Prostate gland (tissue), 2 donors: ENCODE measurements around the gene VAMP7. TPM values are rescaled to one million over a fixed set of nuclear protein-coding genes. Genes with fewer than 3 reads are reported as not detected.
"Not testable (repeated sequence)": the region's sequence is repeated elsewhere in the genome, so short reads cannot be mapped to it uniquely, and the experiment has no call there.

ENCODE experiments used
- DNase-seq: peaks from one replicate; pipeline ENCODE4 v3.0.0-alpha.2; 2019; ENCODE audit warnings: low spot score
- H3K27ac ChIP-seq, 2 donors: fragments of 200-600 bp; sonication (generic); 2 replicates each; pipeline ENCODE4 v1.5.1; 2017 to 2019
- H3K27me3 ChIP-seq: fragments of 200-600 bp; sonication (generic); replicated peaks from 2 replicates; pipeline ENCODE4 v1.5.1; 2019; ENCODE audit not compliant: insufficient read depth
- H3K36me3 ChIP-seq, 2 donors: fragments of 200-600 bp; sonication (generic); 1 replicate in 1 of 2; 2 replicates in 1 of 2; pipeline versions ENCODE4 v1.5.1 to v1.8.1; 2017 to 2019
- H3K4me1 ChIP-seq: fragments of 200-600 bp; sonication (generic); replicated peaks from 2 replicates; pipeline ENCODE4 v1.5.1; 2019
- H3K4me3 ChIP-seq, 2 donors: fragments of 200-600 bp; sonication (generic); 2 replicates each; pipeline ENCODE4 v1.5.1; 2017 to 2019
- H3K9me3 ChIP-seq: fragments of 200-600 bp; sonication (generic); 2 replicates; pipeline ENCODE4 v1.5.1; 2017
- CTCF ChIP-seq, 4 experiments: fragments of 200-600 bp in 2 of 4; fragments of 450-650 bp in 2 of 4; sonication (generic) in 2 of 4; IDR thresholded peaks; 1 replicate in 3 of 4; 2 replicates in 1 of 4; pipeline ENCODE4 v1.5.1; 2016 to 2019; ENCODE audit warnings: antibody characterized with exemption in 4 of 4, mild to moderate bottlenecking in 2 of 4, moderate library complexity in 2 of 4
- POLR2A ChIP-seq: fragments of 450-650 bp; IDR thresholded peaks from one replicate; pipeline ENCODE4 v1.6.1; 2016; ENCODE audit warnings: antibody characterized with exemption, mild to moderate bottlenecking
- POLR2AphosphoS5 ChIP-seq: sonication (generic); formaldehyde crosslinking; IDR thresholded peaks from one replicate; pipeline ENCODE4 v1.6.1; 2017; ENCODE audit warnings: antibody characterized with exemption
- WGBS: methylation state at CpG from one replicate; pipeline ENCODE4 v1.1.5; 2018; 5-methylcytosine and 5-hydroxymethylcytosine counted together
- intact Hi-C: fragments of 100-400 bp; cut with DNase I; formaldehyde crosslinking; loops from one replicate; pipeline ENCODE4 v1.14.2; 2022
- total RNA-seq, 2 donors: library from RNA; depleted of rRNA; stranded (reverse); fragments of >200 nt; gene quantifications; one replicate each; pipeline ENCODE4 v1.1.0, GENCODE V29; 2016

VAMP7 gene
- total RNA-seq, 2 donors from 2014 or later: 31.6 to 37.5 TPM

- TF ChIP-seq POLR2AphosphoS5 (no peak), POLR2A (no peak), CTCF (IDR thresholded peaks at IDR 0.05) (no peak)
- no peak overlapping the region for H3K27ac ChIP-seq
- no peak for DNase-seq
- 60% methylated on average over 3 of the region's 3 CpGs for WGBS
- no peaks in the 10 kb centered on the region for H3K4me1 ChIP-seq
- no peaks in the 10 kb centered on the region for H3K9me3 ChIP-seq
- no peak overlapping the region for H3K4me3 ChIP-seq
- intact Hi-C loops: no loop called here
- H3K36me3 ChIP-seq: no peaks in the 10 kb centered on the region
- H3K27me3 ChIP-seq: no peaks in the 10 kb centered on the region
Observed at GRCh38 chrX:155967653-155968325, 86.6 kb downstream of the VAMP7 start.

DNA sequence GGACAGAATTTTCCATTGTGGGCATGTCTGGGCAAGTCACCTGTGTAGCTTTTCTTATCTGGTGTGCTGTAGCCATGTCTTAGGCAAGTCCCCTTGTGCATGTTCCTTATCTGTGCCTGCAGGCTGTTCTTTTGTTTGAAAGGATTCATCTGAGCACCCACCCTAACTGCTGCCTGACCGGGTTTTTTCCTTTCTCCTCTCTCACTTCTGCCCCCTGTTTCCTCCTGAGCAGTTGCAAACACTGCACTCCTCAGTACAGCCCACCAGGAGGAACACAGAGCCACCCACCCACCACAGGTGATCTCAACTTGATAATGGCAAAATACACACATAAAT lies 87.1 kb downstream of the VAMP7 start:
- Histone ChIP-seq H3K4me1 (no peaks in the 10 kb centered on the region), H3K27ac (no peak overlapping the region), H3K9me3 (no peaks in the 10 kb centered on the region), H3K4me3 (no peak overlapping the region), H3K36me3 (no peaks in the 10 kb centered on the region), H3K27me3 (no peaks in the 10 kb centered on the region)
- no peak for DNase-seq
- intact Hi-C loops: no loop called here
- TF ChIP-seq POLR2AphosphoS5: no peak
- no peak for TF ChIP-seq CTCF (IDR thresholded peaks at IDR 0.05)
- no peak for TF ChIP-seq POLR2A
- WGBS: 30% methylated on average over 1 of the region's 1 CpG

DNA sequence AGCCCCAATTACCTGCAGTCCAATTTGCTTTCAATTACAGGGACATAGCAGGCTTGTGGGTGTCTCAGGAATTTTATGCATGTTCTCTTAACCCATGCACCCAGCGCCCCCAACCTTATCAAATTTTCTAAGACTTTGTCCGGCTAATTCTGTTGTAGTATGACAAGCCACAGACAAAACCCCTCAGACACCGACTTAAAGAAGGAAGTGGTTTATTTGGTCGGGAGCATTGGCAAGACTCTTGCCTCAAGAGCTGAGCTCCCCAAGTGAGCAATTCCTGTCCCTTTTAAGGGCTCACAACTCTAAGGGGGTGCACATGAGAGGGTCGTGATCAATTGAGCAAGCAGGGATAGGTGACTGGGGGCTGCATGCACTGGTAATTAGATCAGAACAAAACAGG lies 87.6 kb downstream of the VAMP7 start:
- DNase-seq: no peak
- Histone ChIP-seq H3K36me3 (no peaks in the 10 kb centered on the region), H3K9me3 (no peaks in the 10 kb centered on the region), H3K27me3 (no peaks in the 10 kb centered on the region), H3K4me1 (no peaks in the 10 kb centered on the region), H3K27ac (no peak overlapping the region), H3K4me3 (no peak overlapping the region)
- WGBS: 44% methylated on average over 5 of the region's 5 CpGs
- TF ChIP-seq POLR2A (no peak), CTCF (IDR thresholded peaks at IDR 0.05) (no peak), POLR2AphosphoS5 (no peak)
- intact Hi-C loops: no loop called here

DNA sequence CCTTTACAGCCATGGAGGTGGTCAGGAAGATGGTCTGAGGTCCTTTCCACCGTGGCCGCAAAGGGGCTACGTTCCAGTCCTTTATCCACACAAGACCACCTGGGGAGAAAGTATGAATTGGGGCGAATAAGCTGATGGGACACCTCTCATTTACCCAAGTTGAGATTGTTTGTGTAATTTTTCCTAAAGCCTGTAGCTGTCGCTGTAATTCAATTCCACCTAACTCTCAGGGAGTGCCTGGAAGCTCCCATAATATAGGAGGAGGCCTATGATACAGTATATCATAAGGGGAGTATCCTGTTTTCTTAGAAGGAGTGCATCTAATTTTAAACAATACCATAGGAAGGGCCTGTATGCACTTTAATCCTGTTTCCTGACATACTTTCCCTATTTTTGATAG lies 90.5 kb downstream of the VAMP7 start:
- H3K36me3 ChIP-seq, H3K27me3 ChIP-seq, H3K4me3 ChIP-seq, intact Hi-C loops, H3K27ac ChIP-seq, H3K9me3 ChIP-seq, DNase-seq, H3K4me1 ChIP-seq: not testable (repeated sequence)
- 74% methylated on average over 5 of the region's 5 CpGs for WGBS

DNA sequence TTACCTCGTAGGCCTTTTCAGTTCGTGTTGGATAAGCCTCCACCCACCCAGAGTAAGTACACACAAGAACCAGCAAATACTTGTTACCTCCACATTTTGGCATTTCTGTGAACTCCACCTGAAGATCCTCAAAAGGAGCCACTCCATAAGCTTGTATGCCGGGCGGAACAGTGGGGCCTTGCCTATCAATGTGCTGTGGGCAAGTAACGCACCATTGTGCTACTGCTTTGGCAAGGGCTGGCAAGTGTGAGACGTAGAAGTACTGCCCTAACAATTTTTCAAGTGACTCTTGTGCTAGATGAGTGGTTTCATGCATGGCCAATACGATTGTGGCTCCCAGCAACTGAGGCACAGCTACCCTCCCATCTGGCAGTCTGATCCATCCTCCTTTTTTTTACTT lies 91.1 kb downstream of the VAMP7 start:
- H3K27me3 ChIP-seq, DNase-seq, H3K36me3 ChIP-seq, H3K27ac ChIP-seq, H3K4me3 ChIP-seq, intact Hi-C loops, H3K9me3 ChIP-seq, H3K4me1 ChIP-seq: not testable (repeated sequence)
- WGBS: 78% methylated on average over 7 of the region's 7 CpGs

DNA sequence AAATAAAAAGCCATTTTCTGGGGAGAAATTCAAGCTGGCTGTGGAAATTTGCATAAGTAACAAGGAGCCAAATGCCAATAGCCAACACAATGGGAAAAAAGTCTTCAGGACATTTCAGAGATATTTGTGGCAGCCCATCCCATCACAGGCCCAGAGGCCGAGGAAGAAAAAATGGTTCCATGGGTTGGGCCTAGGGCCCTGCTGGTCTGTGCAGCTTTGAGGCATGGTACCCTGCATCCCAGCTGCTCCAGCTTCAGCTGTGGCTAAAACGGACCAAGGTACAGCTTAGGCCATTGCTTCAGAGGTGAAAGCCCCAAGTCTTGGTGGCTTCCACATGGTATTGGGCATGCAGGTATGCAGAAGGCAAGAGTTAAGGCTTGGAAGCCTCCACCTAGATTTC lies 102.2 kb downstream of the VAMP7 start:
- Histone ChIP-seq H3K27me3 (no peaks in the 10 kb centered on the region), H3K4me1 (no peaks in the 10 kb centered on the region), H3K27ac (no peak overlapping the region), H3K9me3 (no peaks in the 10 kb centered on the region), H3K4me3 (no peak overlapping the region), H3K36me3 (no peaks in the 10 kb centered on the region)
- no peak for DNase-seq
- 65% methylated on average over 2 of the region's 2 CpGs for WGBS
- TF ChIP-seq POLR2AphosphoS5 (no peak), POLR2A (no peak), CTCF (IDR thresholded peaks at IDR 0.05) (no peak)
- intact Hi-C loops: no loop called here
